Measurements from ENCODE around the gene SFTA2. TPM values are rescaled to one million over a fixed set of nuclear protein-coding genes. Genes with fewer than 3 reads are reported as not detected.

SFTA2 gene
- total RNA-seq, 1 experiment from 2014 or later, result not detected

- DNase-seq (ENCODE audit: low spot score), result no peak
- H3K27me3 ChIP-seq (replicated peaks; ENCODE audit: insufficient read depth, low read depth, low read length, poor library complexity), result no peaks in the 10 kb centered on the region
- TF ChIP-seq CTCF (conservative IDR thresholded peaks at IDR 0.05; ENCODE audit: low read depth, low read length) (no peak), EZH2 (IDR thresholded peaks at IDR 0.05; ENCODE audit: borderline replicate concordance, low read depth, low read length, poor library complexity, severe bottlenecking) (no peak)
- intact Hi-C loops (cut with micrococcal nuclease; ENCODE audit: unreplicated experiment), result no loop called here
- no peak overlapping the region for H3K27ac ChIP-seq (ENCODE audit: low read depth, low read length, poor library complexity, severe bottlenecking)
- no peaks in the 10 kb centered on the region for H3K36me3 ChIP-seq (ENCODE audit: insufficient read depth, low read length, poor library complexity, severe bottlenecking)
- ChIA-PET POLR2A (ENCODE audit: low non-redundant PET) (no interaction called here), CTCF (no interaction called here)
- H3K9me3 ChIP-seq (ENCODE audit: low read depth, low read length, poor library complexity, severe bottlenecking), result no peaks in the 10 kb centered on the region
- no TSS peak for BruUV-seq (replicated peaks)
- H3K4me3 ChIP-seq (ENCODE audit: low read depth, low read length, poor library complexity, severe bottlenecking), result no peak overlapping the region
- peaks cover 40% of the 10 kb centered on the region for H3K4me1 ChIP-seq (ENCODE audit: insufficient read depth, low read length, poor library complexity, severe bottlenecking)
Observed at GRCh38 chr6:30957716-30958115, 25.7 kb upstream of the SFTA2 start.

GRCh38 chr6:30955367-30956042 lies 23.5 kb upstream of the SFTA2 start:
- intact Hi-C loops (cut with micrococcal nuclease; ENCODE audit: unreplicated experiment), result no loop called here
- BruUV-seq (replicated peaks), result no TSS peak
- H3K36me3 ChIP-seq (ENCODE audit: insufficient read depth, low read length, poor library complexity, severe bottlenecking), result no peaks in the 10 kb centered on the region
- POLR2A ChIA-PET (ENCODE audit: low non-redundant PET), result interaction anchor here (0.6 kb wide), 1 partner anchor 1312 kb away, joined by 5 read pairs; no protein-coding TSS in a partner anchor
- CTCF ChIA-PET, result interaction anchor here (0.9 to 1.5 kb wide), 2 partner anchors 13 to 132 kb away, joined by 3 to 4 read pairs; no protein-coding TSS in a partner anchor
- no peaks in the 10 kb centered on the region for H3K9me3 ChIP-seq (ENCODE audit: low read depth, low read length, poor library complexity, severe bottlenecking)
- H3K27me3 ChIP-seq (replicated peaks; ENCODE audit: insufficient read depth, low read depth, low read length, poor library complexity), result no peaks in the 10 kb centered on the region
- peak overlapping the region; percentile 43 for H3K27ac ChIP-seq (ENCODE audit: low read depth, low read length, poor library complexity, severe bottlenecking)
- TF ChIP-seq CTCF (conservative IDR thresholded peaks at IDR 0.05; ENCODE audit: low read depth, low read length), result no peak
- DNase-seq (ENCODE audit: low spot score), result peak; percentile 89
- peak overlapping the region; percentile 37 for H3K4me3 ChIP-seq (ENCODE audit: low read depth, low read length, poor library complexity, severe bottlenecking)
- peaks cover 30% of the 10 kb centered on the region for H3K4me1 ChIP-seq (ENCODE audit: insufficient read depth, low read length, poor library complexity, severe bottlenecking)

GRCh38 chr6:30954631-30955366 lies 22.8 kb upstream of the SFTA2 start:
- TF ChIP-seq EZH2 (IDR thresholded peaks at IDR 0.05; ENCODE audit: borderline replicate concordance, low read depth, low read length, poor library complexity, severe bottlenecking), result no peak
- TF ChIP-seq CTCF (conservative IDR thresholded peaks at IDR 0.05; ENCODE audit: low read depth, low read length), result no peak
- H3K27ac ChIP-seq (ENCODE audit: low read depth, low read length, poor library complexity, severe bottlenecking), result peak overlapping the region; percentile 43
- peak; percentile 22 for DNase-seq (ENCODE audit: low spot score)
- CTCF ChIA-PET, result interaction anchor here (0.9 to 1.5 kb wide), 2 partner anchors 12 to 132 kb away, joined by 3 to 4 read pairs; no protein-coding TSS in a partner anchor
- BruUV-seq (replicated peaks), result no TSS peak
- no peaks in the 10 kb centered on the region for H3K36me3 ChIP-seq (ENCODE audit: insufficient read depth, low read length, poor library complexity, severe bottlenecking)
- no peaks in the 10 kb centered on the region for H3K27me3 ChIP-seq (replicated peaks; ENCODE audit: insufficient read depth, low read depth, low read length, poor library complexity)
- peak overlapping the region; percentile 37 for H3K4me3 ChIP-seq (ENCODE audit: low read depth, low read length, poor library complexity, severe bottlenecking)
- intact Hi-C loops (cut with micrococcal nuclease; ENCODE audit: unreplicated experiment), result no loop called here
- H3K4me1 ChIP-seq (ENCODE audit: insufficient read depth, low read length, poor library complexity, severe bottlenecking), result peaks cover 30% of the 10 kb centered on the region
- H3K9me3 ChIP-seq (ENCODE audit: low read depth, low read length, poor library complexity, severe bottlenecking), result no peaks in the 10 kb centered on the region
- POLR2A ChIA-PET (ENCODE audit: low non-redundant PET), result no interaction called here

Data from A673 (cell line).